ENCODE measurements around the gene MAP3K7CL.

MAP3K7CL gene

GRCh38 chr21:29185633-29186032 is 55.2 kb downstream of the MAP3K7CL start:
- Histone ChIP-seq H2BK5ac (ENCODE audit: low read depth, low read length, poor library complexity, severe bottlenecking) (no peak overlapping the region), H2AFZ (ENCODE audit: low read depth, low read length) (no peak overlapping the region), H3K4me3 (ENCODE audit: insufficient read depth in 1 of 2, low read depth in 1 of 2, low read length in 2 of 2) (no peak overlapping the region), H4K91ac (ENCODE audit: low read length) (no peak overlapping the region), H3K27ac (ENCODE audit: low read length, poor library complexity, severe bottlenecking) (no peak overlapping the region), H2BK120ac (ENCODE audit: low read depth, low read length) (no peak overlapping the region), H4K8ac (ENCODE audit: low read length) (no peak overlapping the region), H3K4ac (ENCODE audit: low read depth in 1 of 2, low read length in 2 of 2) (no peak overlapping the region), H3K9me3 (ENCODE audit: control insufficient read depth, low read length) (no peaks in the 10 kb centered on the region), H3K4me1 (ENCODE audit: control insufficient read depth, insufficient read depth, low read depth, low read length) (peaks cover 6% of the 10 kb centered on the region), H3K18ac (ENCODE audit: low read depth in 1 of 2, low read length in 2 of 2) (no peak overlapping the region), H3K9ac (ENCODE audit: low read length) (no peak overlapping the region), H3K79me1 (replicated peaks; ENCODE audit: low read length, poor library complexity, severe bottlenecking) (peaks cover 1% of the 10 kb centered on the region), H3K36me3 (ENCODE audit: control insufficient read depth in 1 of 2, insufficient read depth in 2 of 2, low read depth in 1 of 2, low read length in 2 of 2) (no peaks in the 10 kb centered on the region), H3K23ac (ENCODE audit: low read length in 2 of 2) (no peak overlapping the region), H2AK5ac (ENCODE audit: low read length, severe bottlenecking) (no peak overlapping the region), H2BK15ac (ENCODE audit: low read depth, poor library complexity, severe bottlenecking) (no peak overlapping the region), H3K27me3 (ENCODE audit: control insufficient read depth in 1 of 2, insufficient read depth in 1 of 2, low read length in 2 of 2) (no peaks in the 10 kb centered on the region), H3K4me2 (ENCODE audit: low read length, poor library complexity, severe bottlenecking) (no peak overlapping the region), H3K14ac (ENCODE audit: low read length in 2 of 2) (no peak overlapping the region), H2BK12ac (ENCODE audit: low read length in 2 of 2) (peak overlapping the region in 1 of 2 experiments; percentile 45)
- DNase-seq: no peak
- 99% methylated on average over 4 of the region's 4 CpGs for WGBS

- H3K27me3 ChIP-seq (ENCODE audit: control insufficient read depth in 1 of 2, insufficient read depth in 1 of 2, low read length in 2 of 2): no peaks in the 10 kb centered on the region
- H4K8ac ChIP-seq (ENCODE audit: low read length): no peak overlapping the region
- no peak overlapping the region for H2BK5ac ChIP-seq (ENCODE audit: low read depth, low read length, poor library complexity, severe bottlenecking)
- no peak overlapping the region for H3K18ac ChIP-seq (ENCODE audit: low read depth in 1 of 2, low read length in 2 of 2)
- no peak overlapping the region for H3K4ac ChIP-seq (ENCODE audit: low read depth in 1 of 2, low read length in 2 of 2)
- H2BK120ac ChIP-seq (ENCODE audit: low read depth, low read length): no peak overlapping the region
- no peak overlapping the region for H2AFZ ChIP-seq (ENCODE audit: low read depth, low read length)
- H3K79me1 ChIP-seq (replicated peaks; ENCODE audit: low read length, poor library complexity, severe bottlenecking): peaks cover 1% of the 10 kb centered on the region
- H3K9me3 ChIP-seq (ENCODE audit: control insufficient read depth, low read length): no peaks in the 10 kb centered on the region
- no peak overlapping the region for H3K23ac ChIP-seq (ENCODE audit: low read length in 2 of 2)
- no peak for DNase-seq
- H2BK15ac ChIP-seq (ENCODE audit: low read depth, poor library complexity, severe bottlenecking): no peak overlapping the region
- H3K4me3 ChIP-seq (ENCODE audit: insufficient read depth in 1 of 2, low read depth in 1 of 2, low read length in 2 of 2): no peak overlapping the region
- peaks cover 8% of the 10 kb centered on the region for H3K4me1 ChIP-seq (ENCODE audit: control insufficient read depth, insufficient read depth, low read depth, low read length)
- no peak overlapping the region for H3K27ac ChIP-seq (ENCODE audit: low read length, poor library complexity, severe bottlenecking)
- no peak overlapping the region for H2AK5ac ChIP-seq (ENCODE audit: low read length, severe bottlenecking)
- H2BK12ac ChIP-seq (ENCODE audit: low read length in 2 of 2): no peak overlapping the region
- no peak overlapping the region for H4K91ac ChIP-seq (ENCODE audit: low read length)
- H3K9ac ChIP-seq (ENCODE audit: low read length): no peak overlapping the region
- H3K14ac ChIP-seq (ENCODE audit: low read length in 2 of 2): no peak overlapping the region
- no peak overlapping the region for H3K4me2 ChIP-seq (ENCODE audit: low read length, poor library complexity, severe bottlenecking)
- H3K36me3 ChIP-seq (ENCODE audit: control insufficient read depth in 1 of 2, insufficient read depth in 2 of 2, low read depth in 1 of 2, low read length in 2 of 2): no peaks in the 10 kb centered on the region
Observed at GRCh38 chr21:29186246-29186645, 55.8 kb downstream of the MAP3K7CL start.

GRCh38 chr21:29187944-29188343 is 57.5 kb downstream of the MAP3K7CL start:
- no peak overlapping the region for H2BK120ac ChIP-seq (ENCODE audit: low read depth, low read length)
- no peak overlapping the region for H4K91ac ChIP-seq (ENCODE audit: low read length)
- no peak overlapping the region for H3K27ac ChIP-seq (ENCODE audit: low read length, poor library complexity, severe bottlenecking)
- peak; percentile 77 for DNase-seq
- H3K4me3 ChIP-seq (ENCODE audit: insufficient read depth in 1 of 2, low read depth in 1 of 2, low read length in 2 of 2): no peak overlapping the region
- peak overlapping the region; percentile 60 for H2BK15ac ChIP-seq (ENCODE audit: low read depth, poor library complexity, severe bottlenecking)
- no peak overlapping the region for H2BK5ac ChIP-seq (ENCODE audit: low read depth, low read length, poor library complexity, severe bottlenecking)
- no peak overlapping the region for H2AFZ ChIP-seq (ENCODE audit: low read depth, low read length)
- H2AK5ac ChIP-seq (ENCODE audit: low read length, severe bottlenecking): no peak overlapping the region
- peaks cover 8% of the 10 kb centered on the region for H3K4me1 ChIP-seq (ENCODE audit: control insufficient read depth, insufficient read depth, low read depth, low read length)
- 95% methylated on average over 2 of the region's 2 CpGs for WGBS
- no peak overlapping the region for H3K14ac ChIP-seq (ENCODE audit: low read length in 2 of 2)
- H3K9me3 ChIP-seq (ENCODE audit: control insufficient read depth, low read length): no peaks in the 10 kb centered on the region
- no peak overlapping the region for H3K4me2 ChIP-seq (ENCODE audit: low read length, poor library complexity, severe bottlenecking)
- H4K8ac ChIP-seq (ENCODE audit: low read length): no peak overlapping the region
- no peak overlapping the region for H3K4ac ChIP-seq (ENCODE audit: low read depth in 1 of 2, low read length in 2 of 2)
- peaks cover 1% of the 10 kb centered on the region for H3K79me1 ChIP-seq (replicated peaks; ENCODE audit: low read length, poor library complexity, severe bottlenecking)
- no peaks in the 10 kb centered on the region for H3K27me3 ChIP-seq (ENCODE audit: control insufficient read depth in 1 of 2, insufficient read depth in 1 of 2, low read length in 2 of 2)
- H3K18ac ChIP-seq (ENCODE audit: low read depth in 1 of 2, low read length in 2 of 2): no peak overlapping the region
- H3K9ac ChIP-seq (ENCODE audit: low read length): no peak overlapping the region
- no peaks in the 10 kb centered on the region for H3K36me3 ChIP-seq (ENCODE audit: control insufficient read depth in 1 of 2, insufficient read depth in 2 of 2, low read depth in 1 of 2, low read length in 2 of 2)
- H2BK12ac ChIP-seq (ENCODE audit: low read length in 2 of 2): peak overlapping the region in 1 of 2 experiments; percentile 15
- no peak overlapping the region for H3K23ac ChIP-seq (ENCODE audit: low read length in 2 of 2)

- Histone ChIP-seq H3K9me3 (ENCODE audit: control insufficient read depth, low read length) (no peaks in the 10 kb centered on the region), H4K91ac (ENCODE audit: low read length) (no peak overlapping the region), H3K4me2 (ENCODE audit: low read length, poor library complexity, severe bottlenecking) (no peak overlapping the region), H3K79me1 (replicated peaks; ENCODE audit: low read length, poor library complexity, severe bottlenecking) (no peaks in the 10 kb centered on the region), H3K27me3 (ENCODE audit: control insufficient read depth in 1 of 2, insufficient read depth in 1 of 2, low read length in 2 of 2) (no peaks in the 10 kb centered on the region), H3K4me3 (ENCODE audit: insufficient read depth in 1 of 2, low read depth in 1 of 2, low read length in 2 of 2) (no peak overlapping the region), H2AK5ac (ENCODE audit: low read length, severe bottlenecking) (no peak overlapping the region), H3K9ac (ENCODE audit: low read length) (no peak overlapping the region), H3K18ac (ENCODE audit: low read depth in 1 of 2, low read length in 2 of 2) (peak overlapping the region in 1 of 2 experiments; percentile 11), H3K14ac (ENCODE audit: low read length in 2 of 2) (no peak overlapping the region), H2BK120ac (ENCODE audit: low read depth, low read length) (no peak overlapping the region), H3K27ac (ENCODE audit: low read length, poor library complexity, severe bottlenecking) (no peak overlapping the region), H2BK15ac (ENCODE audit: low read depth, poor library complexity, severe bottlenecking) (no peak overlapping the region), H2AFZ (ENCODE audit: low read depth, low read length) (no peak overlapping the region), H3K4me1 (ENCODE audit: control insufficient read depth, insufficient read depth, low read depth, low read length) (peaks cover 3% of the 10 kb centered on the region), H2BK12ac (ENCODE audit: low read length in 2 of 2) (peak overlapping the region in 1 of 2 experiments; percentile 15), H4K8ac (ENCODE audit: low read length) (no peak overlapping the region), H2BK5ac (ENCODE audit: low read depth, low read length, poor library complexity, severe bottlenecking) (no peak overlapping the region), H3K36me3 (ENCODE audit: control insufficient read depth in 1 of 2, insufficient read depth in 2 of 2, low read depth in 1 of 2, low read length in 2 of 2) (no peaks in the 10 kb centered on the region), H3K23ac (ENCODE audit: low read length in 2 of 2) (no peak overlapping the region), H3K4ac (ENCODE audit: low read depth in 1 of 2, low read length in 2 of 2) (no peak overlapping the region)
- 86% methylated on average over 2 of the region's 2 CpGs for WGBS
- no peak for DNase-seq
Observed at GRCh38 chr21:29189353-29189752, 58.9 kb downstream of the MAP3K7CL start.

Data from mesenchymal stem cell (in vitro differentiated cells and primary cell).